HEK293T (cell line): ENCODE measurements around the gene HMX1.

Experiments
- HDGF ChIP-seq: fragments of 450-650 bp; IDR thresholded peaks from 2 replicates; pipeline ENCODE4 v1.6.1; 2017; ENCODE audit warnings: antibody characterized with exemption, borderline replicate concordance
- NFRKB ChIP-seq: fragments of 450-650 bp; IDR thresholded peaks from 2 replicates; pipeline ENCODE4 v1.6.1; 2016; ENCODE audit warnings: mild to moderate bottlenecking, moderate library complexity

DNA sequence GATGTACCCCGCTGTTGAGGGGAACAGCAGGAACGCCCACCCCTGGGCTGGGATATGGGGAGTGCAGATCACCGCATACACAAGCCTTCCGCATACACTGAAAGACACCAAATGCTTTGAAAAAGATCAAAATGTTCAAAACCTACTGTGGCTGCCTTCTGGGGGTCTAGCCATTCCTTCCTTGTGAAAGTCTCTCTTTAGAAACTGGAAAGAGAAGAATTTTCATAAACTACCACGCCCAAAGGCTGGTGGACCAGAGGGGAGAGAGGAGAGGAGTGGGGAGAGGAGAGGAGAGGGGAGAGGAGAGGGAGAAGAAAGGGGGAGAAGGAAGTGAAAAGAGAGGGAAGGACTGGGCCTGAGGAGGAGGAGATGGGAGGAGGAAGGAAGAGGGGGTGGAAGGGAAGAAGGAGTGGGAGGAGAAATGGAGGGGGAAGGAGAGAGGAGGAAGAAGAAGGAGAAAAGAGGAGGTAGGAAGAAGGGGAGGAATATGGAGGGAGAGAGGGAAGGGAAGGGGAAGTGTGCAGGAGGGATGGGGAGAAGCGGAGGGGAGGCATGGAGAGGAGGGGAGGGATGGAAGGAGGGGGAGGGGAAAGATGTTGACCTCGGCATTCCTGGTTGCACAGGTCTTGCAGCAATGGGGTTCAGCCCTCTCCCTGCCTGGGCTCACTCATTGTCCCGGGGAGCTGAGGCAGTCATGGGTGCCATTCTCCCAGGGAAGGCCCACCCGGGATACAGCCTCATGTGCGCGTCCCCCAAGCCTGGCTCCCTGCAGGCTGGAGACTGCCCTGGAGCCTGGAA is 5.5 kb upstream of the HMX1 start:
- no peak for TF ChIP-seq NFRKB
- no peak for TF ChIP-seq HDGF
